ENCODE data around the gene GDF7. TPM values are rescaled to one million over a fixed set of nuclear protein-coding genes. Genes with fewer than 3 reads are reported as not detected.

Gene GDF7
- total and polyA plus RNA-seq, 2 of the 4 experiments (the other 2 are of a cell fraction) = under 0.01 to 0.02 TPM

- Histone ChIP-seq H3K4me3 (ENCODE audit: insufficient read depth, low read depth, low read length) (no peak overlapping the region), H3K9me3 (ENCODE audit: control insufficient read depth, insufficient read depth, low read length) (peaks cover 12% of the 10 kb centered on the region; the same call in 1 of the 2 replicates), H3K9ac (ENCODE audit: low read depth, low read length) (no peak overlapping the region), H2AK9ac (replicated peaks; ENCODE audit: low read depth, low read length, poor library complexity) (peak overlapping the region; percentile 28), H3K18ac (ENCODE audit: low read depth, low read length) (no peak overlapping the region), H3K23ac (ENCODE audit: low read depth, low read length) (no peak overlapping the region), H3K27me3 (ENCODE audit: control insufficient read depth, insufficient read depth, low read length) (peaks cover 86% of the 10 kb centered on the region), H4K20me1 (ENCODE audit: insufficient read depth, low read length) (peaks cover 15% of the 10 kb centered on the region), H2AK5ac (ENCODE audit: low read depth, low read length) (no peak overlapping the region), H4K8ac (ENCODE audit: low read depth in 2 of 2, low read length in 2 of 2) (no peak overlapping the region), H3K79me1 (ENCODE audit: low read depth in 1 of 2, low read length in 2 of 2) (no peaks in the 10 kb centered on the region), H2AFZ (replicated peaks; ENCODE audit: low read length, poor library complexity) (no peak overlapping the region), H3K4me2 (ENCODE audit: low read depth, low read length) (no peak overlapping the region), H4K5ac (ENCODE audit: low read depth, low read length) (no peak overlapping the region), H3K9me1 (ENCODE audit: insufficient read depth, low read length) (no peaks in the 10 kb centered on the region), H2BK5ac (ENCODE audit: low read depth, low read length, poor library complexity, severe bottlenecking) (no peak overlapping the region), H2BK120ac (ENCODE audit: low read depth, low read length) (no peak overlapping the region), H3K4me1 (ENCODE audit: control insufficient read depth, insufficient read depth, low read length) (peaks cover 3% of the 10 kb centered on the region; the same call in 1 of the 2 replicates), H2BK20ac (ENCODE audit: low read depth, low read length) (no peak overlapping the region), H3K36me3 (ENCODE audit: control insufficient read depth, insufficient read depth, low read length) (no peaks in the 10 kb centered on the region), H3K4ac (ENCODE audit: low read depth, low read length) (no peak overlapping the region), H3K27ac (ENCODE audit: insufficient read depth, low read length) (no peak overlapping the region), H3K14ac (replicated peaks; ENCODE audit: low read depth, low read length) (no peak overlapping the region), H4K91ac (ENCODE audit: insufficient read depth, low read depth, low read length) (no peak overlapping the region), H3K56ac (ENCODE audit: extremely low read depth, insufficient read depth, low read length) (no peak overlapping the region), H2BK15ac (ENCODE audit: low read depth, low read length) (no peak overlapping the region)
- dilution Hi-C loops (cut with HindIII; ENCODE audit: low sequenced_read_pairs, unreplicated experiment) = no loop called here
- ATAC-seq (ENCODE audit: low read depth) = no peak
- intact Hi-C loops (cut with micrococcal nuclease) = no loop called here
- BruUV-seq (replicated peaks) = no TSS peak
- ChIA-PET POLR2A (ENCODE audit: unreplicated experiment) (no interaction called here), CTCF (interaction anchor here (0.7 kb wide), 1 partner anchor 290 kb away, joined by 3 read pairs; no protein-coding TSS in a partner anchor)
- TF ChIP-seq NFE2L2 (IDR thresholded peaks at IDR 0.05; ENCODE audit: low read depth, low read length) (no peak), BHLHE40 (IDR thresholded peaks at IDR 0.05; ENCODE audit: low read depth, low read length) (no peak), FOS (IDR thresholded peaks at IDR 0.05; ENCODE audit: low read depth, low read length) (no peak), RFX5 (IDR thresholded peaks at IDR 0.05; ENCODE audit: low read depth, low read length) (no peak), POLR2A (IDR thresholded peaks at IDR 0.05; ENCODE audit: low read depth, low read length) (no peak), SMC3 (IDR thresholded peaks at IDR 0.05; ENCODE audit: low read depth, low read length) (no peak), MAFK (IDR thresholded peaks at IDR 0.05; ENCODE audit: low read depth, low read length) (no peak), RCOR1 (IDR thresholded peaks at IDR 0.05; ENCODE audit: insufficient replicate concordance, low read length) (no peak), ELK1 (IDR thresholded peaks at IDR 0.05; ENCODE audit: borderline replicate concordance, low read depth, low read length) (no peak), MAZ (IDR thresholded peaks at IDR 0.05; ENCODE audit: borderline replicate concordance, low read depth, low read length) (no peak), CHD1 (IDR thresholded peaks at IDR 0.05; ENCODE audit: low read depth, low read length) (no peak), MXI1 (IDR thresholded peaks at IDR 0.05; ENCODE audit: borderline replicate concordance, low read depth, low read length) (no peak), RAD21 (IDR thresholded peaks at IDR 0.05; ENCODE audit: low read length) (no peak), CEBPB (IDR thresholded peaks at IDR 0.05; ENCODE audit: low read depth, low read length) (no peak)
- TF ChIP-seq, protein P1, sequence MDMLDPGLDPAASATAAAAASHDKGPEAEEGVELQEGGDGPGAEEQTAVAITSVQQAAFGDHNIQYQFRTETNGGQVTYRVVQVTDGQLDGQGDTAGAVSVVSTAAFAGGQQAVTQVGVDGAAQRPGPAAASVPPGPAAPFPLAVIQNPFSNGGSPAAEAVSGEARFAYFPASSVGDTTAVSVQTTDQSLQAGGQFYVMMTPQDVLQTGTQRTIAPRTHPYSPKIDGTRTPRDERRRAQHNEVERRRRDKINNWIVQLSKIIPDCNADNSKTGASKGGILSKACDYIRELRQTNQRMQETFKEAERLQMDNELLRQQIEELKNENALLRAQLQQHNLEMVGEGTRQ (IDR thresholded peaks at IDR 0.05; ENCODE audit: low read depth, low read length) = no peak
- TF ChIP-seq, protein P2, sequence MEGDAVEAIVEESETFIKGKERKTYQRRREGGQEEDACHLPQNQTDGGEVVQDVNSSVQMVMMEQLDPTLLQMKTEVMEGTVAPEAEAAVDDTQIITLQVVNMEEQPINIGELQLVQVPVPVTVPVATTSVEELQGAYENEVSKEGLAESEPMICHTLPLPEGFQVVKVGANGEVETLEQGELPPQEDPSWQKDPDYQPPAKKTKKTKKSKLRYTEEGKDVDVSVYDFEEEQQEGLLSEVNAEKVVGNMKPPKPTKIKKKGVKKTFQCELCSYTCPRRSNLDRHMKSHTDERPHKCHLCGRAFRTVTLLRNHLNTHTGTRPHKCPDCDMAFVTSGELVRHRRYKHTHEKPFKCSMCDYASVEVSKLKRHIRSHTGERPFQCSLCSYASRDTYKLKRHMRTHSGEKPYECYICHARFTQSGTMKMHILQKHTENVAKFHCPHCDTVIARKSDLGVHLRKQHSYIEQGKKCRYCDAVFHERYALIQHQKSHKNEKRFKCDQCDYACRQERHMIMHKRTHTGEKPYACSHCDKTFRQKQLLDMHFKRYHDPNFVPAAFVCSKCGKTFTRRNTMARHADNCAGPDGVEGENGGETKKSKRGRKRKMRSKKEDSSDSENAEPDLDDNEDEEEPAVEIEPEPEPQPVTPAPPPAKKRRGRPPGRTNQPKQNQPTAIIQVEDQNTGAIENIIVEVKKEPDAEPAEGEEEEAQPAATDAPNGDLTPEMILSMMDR (conservative IDR thresholded peaks at IDR 0.05; ENCODE audit: low read depth, low read length) = no peak
- no CpG with 5 or more reads among the region's 8 CpGs for WGBS, 2 experiments (ENCODE audit: extremely low coverage in 2 of 2, insufficient read length in 1 of 2)
- in situ Hi-C loops (cut with MboI; ENCODE audit: low sequenced_read_pairs) = loop anchor here (25.0 kb wide), 1 partner anchor 1093 kb away; no protein-coding TSS in a partner anchor
- DNase-seq = no peak
These were observed 2.0 kb downstream of the GDF7 start for GRCh38 chr2:20668871-20669475.

All from IMR-90 (cell line).